Measurements from ENCODE around the gene TPM2. TPM values are rescaled to one million over a fixed set of nuclear protein-coding genes. Genes with fewer than 3 reads are reported as not detected.

The TPM2 gene
- total and polyA plus RNA-seq, 4 donors = 4.2 to 31.4 (median 14.0) TPM

GRCh38 chr9:35636135-35636876, 53.4 kb downstream of the TPM2 start:
- Histone ChIP-seq H3K27me3 (ENCODE audit: control insufficient read depth in 4 of 4, insufficient read depth in 4 of 4, low read length in 3 of 4) (no peaks in the 10 kb centered on the region), H3K4me3 (ENCODE audit: low read depth in 1 of 3, low read length in 3 of 3) (no peak overlapping the region), H3K27ac (ENCODE audit: low read depth in 1 of 2, low read length in 2 of 2) (peak overlapping the region in 1 of 2 donors; percentile 35), H3K36me3 (ENCODE audit: control insufficient read depth in 4 of 4, insufficient read depth in 3 of 4, low read depth in 1 of 4, low read length in 3 of 4) (no peaks in the 10 kb centered on the region), H3K9me3 (ENCODE audit: control insufficient read depth in 4 of 4, low read length in 3 of 4) (no peaks in the 10 kb centered on the region), H3K9ac (ENCODE audit: low read depth in 1 of 2, low read length in 2 of 2) (no peak overlapping the region), H3K4me1 (ENCODE audit: control insufficient read depth in 4 of 4, insufficient read depth in 4 of 4, low read length in 3 of 4) (no peaks in the 10 kb centered on the region)
- WGBS = 82% methylated on average over 9 of the region's 9 CpGs
- no peak for TF ChIP-seq RAD21 (IDR thresholded peaks at IDR 0.05)
- TF ChIP-seq YY1 (IDR thresholded peaks at IDR 0.05) = no peak
- TF ChIP-seq FOXA1 (IDR thresholded peaks at IDR 0.05) = no peak
- no peak for TF ChIP-seq EGR1 (IDR thresholded peaks at IDR 0.05; ENCODE audit: low read depth in 2 of 2)
- TF ChIP-seq SP1 (IDR thresholded peaks at IDR 0.05) = no peak
- no peak for TF ChIP-seq JUND (IDR thresholded peaks at IDR 0.05)
- TF ChIP-seq CTCF (IDR thresholded peaks at IDR 0.05; ENCODE audit: low read depth, low read length, missing input control) = no peak
- no peak for TF ChIP-seq HNF4A (conservative IDR thresholded peaks at IDR 0.05)
- TF ChIP-seq RXRA (IDR thresholded peaks at IDR 0.05) = no peak
- TF ChIP-seq TAF1 (conservative IDR thresholded peaks at IDR 0.05) = no peak
- no peak for TF ChIP-seq FOXA2 (IDR thresholded peaks at IDR 0.05)
- TF ChIP-seq GABPA (IDR thresholded peaks at IDR 0.05 in 1 of 2, conservative IDR thresholded peaks at IDR 0.05 in 1 of 2) = no peak
- no peak for DNase-seq (ENCODE audit: low spot score)

- H3K9me3 ChIP-seq (ENCODE audit: control insufficient read depth in 4 of 4, low read length in 3 of 4) = no peaks in the 10 kb centered on the region
- no peak overlapping the region for H3K9ac ChIP-seq (ENCODE audit: low read depth in 1 of 2, low read length in 2 of 2)
- H3K4me3 ChIP-seq (ENCODE audit: low read depth in 1 of 3, low read length in 3 of 3) = no peak overlapping the region
- H3K36me3 ChIP-seq (ENCODE audit: control insufficient read depth in 4 of 4, insufficient read depth in 3 of 4, low read depth in 1 of 4, low read length in 3 of 4) = no peaks in the 10 kb centered on the region
- H3K27me3 ChIP-seq (ENCODE audit: control insufficient read depth in 4 of 4, insufficient read depth in 4 of 4, low read length in 3 of 4) = no peaks in the 10 kb centered on the region
- peak overlapping the region in 1 of 2 donors; percentile 35 for H3K27ac ChIP-seq (ENCODE audit: low read depth in 1 of 2, low read length in 2 of 2)
- no peak for DNase-seq (ENCODE audit: low spot score)
- TF ChIP-seq MAX (IDR thresholded peaks at IDR 0.05) (no peak), RXRA (IDR thresholded peaks at IDR 0.05) (no peak), CTCF (IDR thresholded peaks at IDR 0.05; ENCODE audit: low read depth, low read length, missing input control) (no peak), FOXA1 (IDR thresholded peaks at IDR 0.05) (no peak), ZBTB33 (IDR thresholded peaks at IDR 0.05) (no peak), JUND (IDR thresholded peaks at IDR 0.05) (no peak), REST (IDR thresholded peaks at IDR 0.05) (no peak), YY1 (IDR thresholded peaks at IDR 0.05) (no peak), FOXA2 (IDR thresholded peaks at IDR 0.05) (no peak), TAF1 (conservative IDR thresholded peaks at IDR 0.05) (no peak), GABPA (IDR thresholded peaks at IDR 0.05 in 1 of 2, conservative IDR thresholded peaks at IDR 0.05 in 1 of 2) (no peak), SP1 (IDR thresholded peaks at IDR 0.05) (no peak), HNF4A (conservative IDR thresholded peaks at IDR 0.05) (no peak), RAD21 (IDR thresholded peaks at IDR 0.05) (no peak), EGR1 (IDR thresholded peaks at IDR 0.05; ENCODE audit: low read depth in 2 of 2) (no peak), HNF4G (IDR thresholded peaks at IDR 0.05) (no peak), NR2F2 (IDR thresholded peaks at IDR 0.05) (no peak)
- TF ChIP-seq, protein P1, sequence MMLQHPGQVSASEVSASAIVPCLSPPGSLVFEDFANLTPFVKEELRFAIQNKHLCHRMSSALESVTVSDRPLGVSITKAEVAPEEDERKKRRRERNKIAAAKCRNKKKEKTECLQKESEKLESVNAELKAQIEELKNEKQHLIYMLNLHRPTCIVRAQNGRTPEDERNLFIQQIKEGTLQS (IDR thresholded peaks at IDR 0.05) = no peak
- no peaks in the 10 kb centered on the region for H3K4me1 ChIP-seq (ENCODE audit: control insufficient read depth in 4 of 4, insufficient read depth in 4 of 4, low read length in 3 of 4)
These were observed 54.0 kb downstream of the TPM2 start for GRCh38 chr9:35635730-35636129.
